ENCODE measurements around the gene ZKSCAN3.
A peak's percentile ranks its signal among the peaks of the same experiment; 100 is the strongest.

GRCh38 chr6:28355743-28356665 lies 6.3 kb downstream of the ZKSCAN3 start:
- no peak for TF ChIP-seq POLR2AphosphoS5 (IDR thresholded peaks at IDR 0.05)
- TF ChIP-seq CTCF (IDR thresholded peaks at IDR 0.05), result peak; percentile 73 to 91

Data from suprapubic skin (tissue), 3 donors.